Osteoblast (primary cell): ENCODE results near the gene SOD3. TPM values are rescaled to one million over a fixed set of nuclear protein-coding genes. Genes with fewer than 3 reads are reported as not detected.

ENCODE experiments used
- DNase-seq: peaks from one replicate; pipeline ENCODE4 v3.0.0; 2011; ENCODE audit warnings: low spot score, mixed read lengths; ENCODE audit not compliant: insufficient read length; ENCODE audit errors: missing footprints
- H2AFZ ChIP-seq: 2 replicates; pipeline ENCODE4 v1.6.0; 2011; ENCODE audit warnings: mild to moderate bottlenecking, low read length
- H3K27ac ChIP-seq: 2 replicates; pipeline ENCODE4 v1.5.1; 2011; ENCODE audit warnings: mild to moderate bottlenecking, low read depth, low read length, moderate library complexity
- H3K27me3 ChIP-seq: 2 replicates; pipeline ENCODE4 v1.6.0; 2012; ENCODE audit warnings: mild to moderate bottlenecking, control low read depth, inconsistent platforms, low read length, moderate library complexity; ENCODE audit not compliant: insufficient read depth
- H3K36me3 ChIP-seq: 2 replicates; pipeline ENCODE4 v1.5.1; 2011; ENCODE audit warnings: mild to moderate bottlenecking, low read length, control low read depth, moderate library complexity; ENCODE audit not compliant: insufficient read depth
- H3K4me1 ChIP-seq: 2 replicates; pipeline ENCODE4 v1.5.1; 2011; ENCODE audit warnings: mild to moderate bottlenecking, low read length, control low read depth, moderate library complexity; ENCODE audit not compliant: insufficient read depth
- H3K4me2 ChIP-seq: 2 replicates; pipeline ENCODE4 v1.6.0; 2011; ENCODE audit warnings: mild to moderate bottlenecking, low read length; ENCODE audit not compliant: insufficient read depth
- H3K4me3 ChIP-seq: fragments of 200-600 bp; sonication (generic); 3 replicates; pipeline ENCODE4 v1.5.1; 2012; ENCODE audit warnings: mild to moderate bottlenecking, low read length, inconsistent platforms; ENCODE audit not compliant: insufficient read depth
- H3K79me2 ChIP-seq: 2 replicates; pipeline ENCODE4 v1.6.0; 2012; ENCODE audit warnings: mild to moderate bottlenecking, low read length, control low read depth, inconsistent platforms; ENCODE audit not compliant: insufficient read depth
- H3K9me3 ChIP-seq: 2 replicates; pipeline ENCODE4 v1.5.1; 2011; ENCODE audit warnings: low read depth, low read length, control low read depth
- H4K20me1 ChIP-seq: 2 replicates; pipeline ENCODE4 v1.6.0; 2012; ENCODE audit warnings: mild to moderate bottlenecking, low read length, control low read depth; ENCODE audit not compliant: insufficient read depth
- CTCF ChIP-seq: IDR thresholded peaks from 2 replicates; pipeline ENCODE4 v1.5.1; 2011; ENCODE audit warnings: mild to moderate bottlenecking, low read depth, low read length, moderate library complexity; ENCODE audit errors: extremely low read depth
- total RNA-seq: library from RNA; depleted of rRNA; stranded (reverse); fragments of >200 nt; gene quantifications from 2 replicates; pipeline ENCODE4 v1.2.3, GENCODE V29; 2012

Gene SOD3
- total RNA-seq, 1 donor: 4.3 TPM

- Histone ChIP-seq H2AFZ (no peak overlapping the region), H4K20me1 (no peaks in the 10 kb centered on the region), H3K36me3 (peaks cover 7% of the 10 kb centered on the region), H3K27me3 (no peaks in the 10 kb centered on the region), H3K79me2 (no peaks in the 10 kb centered on the region), H3K4me1 (peaks cover 4% of the 10 kb centered on the region), H3K4me3 (no peak overlapping the region), H3K4me2 (no peak overlapping the region), H3K9me3 (no peaks in the 10 kb centered on the region), H3K27ac (no peak overlapping the region)
- TF ChIP-seq CTCF: no peak
- peak; percentile 86 for DNase-seq
These were observed 14.5 kb downstream of the SOD3 start for GRCh38 chr4:24809815-24810405.

GRCh38 chr4:24810871-24811631 is 15.7 kb downstream of the SOD3 start:
- H3K79me2 ChIP-seq: no peaks in the 10 kb centered on the region

GRCh38 chr4:24813732-24814131 is 18.4 kb downstream of the SOD3 start:
- no peaks in the 10 kb centered on the region for H4K20me1 ChIP-seq
- no peaks in the 10 kb centered on the region for H3K9me3 ChIP-seq
- no peak overlapping the region for H3K4me2 ChIP-seq
- H3K4me1 ChIP-seq: peaks cover 4% of the 10 kb centered on the region
- peaks cover 3% of the 10 kb centered on the region for H3K36me3 ChIP-seq
- H3K27ac ChIP-seq: no peak overlapping the region
- DNase-seq: no peak
- H2AFZ ChIP-seq: no peak overlapping the region
- no peak for TF ChIP-seq CTCF
- H3K4me3 ChIP-seq: no peak overlapping the region
- no peaks in the 10 kb centered on the region for H3K27me3 ChIP-seq
- no peaks in the 10 kb centered on the region for H3K79me2 ChIP-seq

More at GRCh38 chr4:24810871-24811631, 15.7 kb downstream of the SOD3 start:
- no peak for TF ChIP-seq CTCF
- DNase-seq: no peak
- no peak overlapping the region for H3K4me3 ChIP-seq
- no peaks in the 10 kb centered on the region for H4K20me1 ChIP-seq
- peaks cover 7% of the 10 kb centered on the region for H3K36me3 ChIP-seq
- no peak overlapping the region for H3K27ac ChIP-seq
- H2AFZ ChIP-seq: no peak overlapping the region
- no peaks in the 10 kb centered on the region for H3K9me3 ChIP-seq
- H3K4me2 ChIP-seq: no peak overlapping the region
- H3K4me1 ChIP-seq: peaks cover 4% of the 10 kb centered on the region
- no peaks in the 10 kb centered on the region for H3K27me3 ChIP-seq

- no peak for DNase-seq
- H3K27me3 ChIP-seq: no peaks in the 10 kb centered on the region
- no peaks in the 10 kb centered on the region for H3K79me2 ChIP-seq
- H3K4me1 ChIP-seq: no peaks in the 10 kb centered on the region
- no peaks in the 10 kb centered on the region for H3K9me3 ChIP-seq
- no peak for TF ChIP-seq CTCF
- no peak overlapping the region for H2AFZ ChIP-seq
- H3K36me3 ChIP-seq: peaks cover 3% of the 10 kb centered on the region
- no peak overlapping the region for H3K4me3 ChIP-seq
- no peak overlapping the region for H3K27ac ChIP-seq
- no peak overlapping the region for H3K4me2 ChIP-seq
- no peaks in the 10 kb centered on the region for H4K20me1 ChIP-seq
These were observed 21.4 kb downstream of the SOD3 start for GRCh38 chr4:24816797-24817196.
